Type B pancreatic cell (in vitro differentiated cells): ENCODE results near the gene ZBTB46. TPM values are rescaled to one million over a fixed set of nuclear protein-coding genes. Genes with fewer than 3 reads are reported as not detected.

Source experiments
- DNase-seq: peaks from one replicate; pipeline ENCODE4 v3.0.0; 2021; ENCODE audit warnings: mixed read lengths; ENCODE audit not compliant: unreplicated experiment; ENCODE audit errors: extremely low spot score
- H3K27ac Mint-ChIP-seq: 2 replicates; pipeline ENCODE4 v1.8.0; 2021; ENCODE audit warnings: mild to moderate bottlenecking, mixed read lengths
- H3K27me3 Mint-ChIP-seq: 2 replicates; pipeline ENCODE4 v1.8.0; 2021; ENCODE audit warnings: mixed read lengths
- H3K36me3 Mint-ChIP-seq: 2 replicates; pipeline ENCODE4 v1.8.0; 2021; ENCODE audit warnings: mixed read lengths
- H3K4me1 Mint-ChIP-seq: one replicate; pipeline ENCODE4 v1.8.0; 2021; ENCODE audit warnings: mixed read lengths; ENCODE audit not compliant: unreplicated experiment
- H3K4me3 Mint-ChIP-seq: 2 replicates; pipeline ENCODE4 v1.8.0; 2021; ENCODE audit warnings: mild to moderate bottlenecking, mixed read lengths
- H3K9me3 Mint-ChIP-seq: 2 replicates; pipeline ENCODE4 v1.8.0; 2021; ENCODE audit warnings: mixed read lengths
- total RNA-seq: library from RNA; stranded (reverse); gene quantifications from 2 replicates; pipeline ENCODE4 v1.2.1, GENCODE V29; 2021; ENCODE audit warnings: low replicate concordance
- TF ChIP-seq, protein P1 (sequence below): fragments of 200-600 bp; sonication (generic); conservative IDR thresholded peaks from 2 replicates; pipeline ENCODE4 v1.5.0; 2021; ENCODE audit warnings: antibody characterized with exemption, mild to moderate bottlenecking

Gene ZBTB46
- total RNA-seq, 1 donor from 2014 or later: 13.6 TPM

DNA sequence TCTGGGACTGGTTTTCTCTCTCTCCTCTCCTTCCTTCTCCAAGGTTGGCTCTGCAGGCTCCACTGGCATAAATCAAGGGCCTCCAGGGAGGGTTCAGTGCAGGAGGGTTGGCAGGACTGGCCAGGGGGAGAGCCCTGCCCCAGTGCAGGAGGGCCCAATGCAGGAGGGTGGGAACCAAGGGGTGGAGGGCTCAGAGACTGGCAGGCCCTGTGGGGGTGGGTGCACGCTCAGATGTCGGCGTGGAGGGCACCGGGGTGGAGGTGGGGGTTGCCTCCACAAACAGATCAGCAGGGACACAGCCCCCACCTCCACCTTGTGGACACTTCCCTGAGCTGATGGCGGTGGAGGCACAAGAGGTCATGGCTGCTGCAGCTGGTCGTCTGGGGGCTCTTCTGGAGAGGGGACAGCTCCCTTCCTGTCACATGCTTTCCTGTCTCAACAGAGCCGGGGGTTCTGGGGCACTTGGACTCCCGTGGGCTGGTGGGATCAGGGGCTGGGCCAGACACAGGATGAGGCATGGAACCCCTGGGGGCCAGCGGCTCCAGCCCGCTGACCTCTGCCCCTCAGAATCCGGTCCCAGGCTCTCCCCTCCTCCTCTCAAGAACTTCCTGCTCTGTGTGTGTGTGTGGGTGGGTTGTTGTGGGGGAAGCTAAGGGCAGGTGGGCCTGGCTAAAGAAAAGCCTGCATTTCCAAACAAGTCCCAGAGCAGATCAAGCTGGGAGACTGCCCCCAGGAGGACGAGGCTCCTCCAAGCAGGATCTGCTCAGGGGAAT is 27.5 kb upstream of the ZBTB46 start:
- TF ChIP-seq, protein P1, sequence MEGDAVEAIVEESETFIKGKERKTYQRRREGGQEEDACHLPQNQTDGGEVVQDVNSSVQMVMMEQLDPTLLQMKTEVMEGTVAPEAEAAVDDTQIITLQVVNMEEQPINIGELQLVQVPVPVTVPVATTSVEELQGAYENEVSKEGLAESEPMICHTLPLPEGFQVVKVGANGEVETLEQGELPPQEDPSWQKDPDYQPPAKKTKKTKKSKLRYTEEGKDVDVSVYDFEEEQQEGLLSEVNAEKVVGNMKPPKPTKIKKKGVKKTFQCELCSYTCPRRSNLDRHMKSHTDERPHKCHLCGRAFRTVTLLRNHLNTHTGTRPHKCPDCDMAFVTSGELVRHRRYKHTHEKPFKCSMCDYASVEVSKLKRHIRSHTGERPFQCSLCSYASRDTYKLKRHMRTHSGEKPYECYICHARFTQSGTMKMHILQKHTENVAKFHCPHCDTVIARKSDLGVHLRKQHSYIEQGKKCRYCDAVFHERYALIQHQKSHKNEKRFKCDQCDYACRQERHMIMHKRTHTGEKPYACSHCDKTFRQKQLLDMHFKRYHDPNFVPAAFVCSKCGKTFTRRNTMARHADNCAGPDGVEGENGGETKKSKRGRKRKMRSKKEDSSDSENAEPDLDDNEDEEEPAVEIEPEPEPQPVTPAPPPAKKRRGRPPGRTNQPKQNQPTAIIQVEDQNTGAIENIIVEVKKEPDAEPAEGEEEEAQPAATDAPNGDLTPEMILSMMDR: peak; percentile 51
- Mint-ChIP-seq H3K4me1 (peaks cover 11% of the 10 kb centered on the region), H3K9me3 (no peaks in the 10 kb centered on the region), H3K4me3 (peak overlapping the region; percentile 65), H3K36me3 (no peaks in the 10 kb centered on the region), H3K27ac (peak overlapping the region; percentile 53), H3K27me3 (no peaks in the 10 kb centered on the region)
- DNase-seq: no peak

DNA sequence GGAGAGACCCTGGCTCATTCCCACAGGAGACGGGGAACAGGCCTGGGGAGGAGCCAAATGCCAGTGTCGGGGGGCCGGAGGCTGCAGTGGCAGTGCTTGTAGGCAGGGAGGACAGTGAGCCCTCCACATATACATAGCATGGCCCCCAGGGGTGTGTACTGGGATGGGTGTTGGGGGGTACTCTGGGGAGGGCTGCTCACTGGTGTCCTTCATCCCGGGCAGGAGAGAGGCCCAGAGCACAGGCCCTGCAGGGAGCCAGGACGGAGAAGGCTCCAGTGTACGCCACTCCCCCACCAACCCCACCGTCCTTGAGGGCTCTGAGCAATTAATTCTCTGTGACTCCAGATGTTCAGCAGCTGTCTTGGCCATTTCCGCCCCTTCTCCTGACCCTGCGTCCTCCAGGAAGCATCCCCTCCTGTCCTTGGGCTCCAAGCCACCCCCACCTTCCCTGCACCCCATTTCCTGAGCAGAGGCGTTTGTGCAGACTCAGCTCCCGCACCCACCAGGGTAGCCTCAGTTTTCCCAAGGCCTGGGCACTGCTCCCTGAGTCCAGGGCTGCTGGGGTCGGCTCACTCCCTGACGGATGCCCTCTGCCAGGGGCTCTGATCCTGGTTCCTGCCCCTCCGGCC is 26.8 kb upstream of the ZBTB46 start:
- no peaks in the 10 kb centered on the region for H3K27me3 Mint-ChIP-seq
- H3K4me1 Mint-ChIP-seq: peaks cover 9% of the 10 kb centered on the region
- H3K4me3 Mint-ChIP-seq: peak overlapping the region; percentile 65
- no peak overlapping the region for H3K27ac Mint-ChIP-seq
- TF ChIP-seq, protein P1: no peak
- no peak for DNase-seq
- H3K36me3 Mint-ChIP-seq: no peaks in the 10 kb centered on the region
- H3K9me3 Mint-ChIP-seq: no peaks in the 10 kb centered on the region

DNA sequence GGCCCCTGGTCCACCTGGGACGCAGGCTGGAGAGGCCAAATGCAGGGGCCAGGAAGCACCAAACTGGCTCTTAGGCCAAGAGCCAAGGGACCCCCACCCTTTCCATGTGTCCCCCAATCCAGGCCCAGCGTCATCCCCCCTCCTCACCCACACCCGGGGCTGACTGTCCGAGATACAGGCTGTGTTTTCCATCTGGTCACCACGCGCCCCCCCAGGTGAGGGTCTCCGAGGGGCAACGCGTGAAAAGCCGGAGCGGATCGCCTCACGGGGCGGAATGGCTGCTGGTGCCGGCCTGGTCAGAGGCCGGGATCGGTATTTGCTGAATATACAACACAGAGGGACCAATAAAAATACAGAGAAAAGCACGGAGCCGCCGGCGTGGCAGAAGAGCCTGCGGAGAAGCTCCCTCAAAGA is 25.0 kb upstream of the ZBTB46 start:
- Mint-ChIP-seq H3K4me3 (no peak overlapping the region), H3K9me3 (no peaks in the 10 kb centered on the region)
- no peak for DNase-seq

DNA sequence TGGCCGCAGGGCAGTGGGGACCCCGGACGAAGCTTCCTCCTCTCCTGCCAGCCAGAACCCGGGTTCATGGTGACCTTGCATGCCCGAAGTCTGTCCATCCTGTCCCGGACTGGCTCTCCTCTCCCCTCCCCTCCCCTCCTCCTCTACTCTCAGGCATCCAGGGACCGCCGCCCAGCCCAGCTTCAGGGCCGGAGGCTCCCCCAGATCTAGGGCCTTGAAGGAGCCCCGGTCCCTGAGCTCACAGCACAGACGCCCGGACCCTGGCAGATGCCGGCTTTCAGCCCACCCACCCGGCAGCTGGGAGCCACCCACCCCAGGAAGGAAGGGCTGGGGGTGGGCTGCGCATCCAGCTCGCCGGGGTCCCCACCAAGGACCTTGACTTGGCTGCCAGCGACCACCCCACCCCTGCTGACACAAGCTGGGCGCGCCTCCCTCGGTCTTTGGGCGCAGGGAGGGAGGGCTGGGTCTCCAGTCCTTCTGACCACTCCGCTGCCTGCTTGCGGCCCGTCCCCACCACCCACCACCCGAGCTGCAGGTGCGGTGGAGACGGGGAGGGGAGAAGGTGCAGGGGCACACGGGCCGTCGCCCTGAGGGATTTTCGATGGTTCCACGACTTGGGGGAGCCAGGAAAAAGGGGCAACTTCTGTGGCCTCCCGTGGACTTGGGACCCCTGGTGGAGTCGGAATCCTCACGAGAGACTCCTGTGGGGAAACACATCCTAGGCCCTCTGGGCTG is 24.5 kb upstream of the ZBTB46 start:
- H3K4me1 Mint-ChIP-seq: peaks cover 12% of the 10 kb centered on the region
- H3K9me3 Mint-ChIP-seq: no peaks in the 10 kb centered on the region
- TF ChIP-seq, protein P1: no peak
- H3K27ac Mint-ChIP-seq: no peak overlapping the region
- no peak for DNase-seq
- H3K27me3 Mint-ChIP-seq: no peaks in the 10 kb centered on the region
- no peaks in the 10 kb centered on the region for H3K36me3 Mint-ChIP-seq
- no peak overlapping the region for H3K4me3 Mint-ChIP-seq

More for the DNA sequence above, 25.0 kb upstream of the ZBTB46 start:
- Mint-ChIP-seq H3K36me3 (no peaks in the 10 kb centered on the region), H3K27ac (no peak overlapping the region), H3K27me3 (no peaks in the 10 kb centered on the region), H3K4me1 (peaks cover 11% of the 10 kb centered on the region)
- TF ChIP-seq, protein P1: no peak

DNA sequence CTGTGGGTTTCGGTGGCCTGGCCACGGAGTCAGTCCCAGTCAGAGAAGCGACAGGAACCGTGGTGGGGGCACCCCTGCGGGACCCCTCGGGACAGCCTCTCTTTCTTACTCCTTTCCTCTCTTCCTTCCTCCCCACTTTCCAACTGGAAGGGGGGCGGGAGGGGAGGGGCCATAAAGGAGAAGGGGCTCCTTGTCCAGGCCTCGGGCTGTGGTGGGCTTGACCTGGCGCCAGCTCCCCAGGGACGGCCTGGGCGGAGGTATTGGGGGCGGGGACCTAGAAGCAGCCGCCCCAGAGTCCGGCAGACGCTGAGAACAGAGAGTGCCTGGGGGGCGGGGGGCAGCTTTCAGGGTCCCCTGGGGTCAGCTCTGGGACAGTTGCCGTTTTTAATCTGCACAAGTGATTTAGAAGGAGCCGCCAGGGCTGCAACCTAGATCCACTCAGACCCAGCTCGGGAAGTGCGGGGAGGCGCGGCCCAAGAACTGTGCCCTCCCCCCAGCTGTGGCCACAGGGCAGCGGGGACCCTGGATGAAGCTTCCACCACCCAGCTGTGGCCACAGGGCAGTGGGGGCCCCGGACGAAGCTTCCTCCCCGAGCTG is 23.8 kb upstream of the ZBTB46 start:
- peaks cover 12% of the 10 kb centered on the region for H3K4me1 Mint-ChIP-seq
- H3K36me3 Mint-ChIP-seq: no peaks in the 10 kb centered on the region
- DNase-seq: no peak
- no peaks in the 10 kb centered on the region for H3K27me3 Mint-ChIP-seq
- TF ChIP-seq, protein P1: no peak
- H3K4me3 Mint-ChIP-seq: no peak overlapping the region
- H3K9me3 Mint-ChIP-seq: no peaks in the 10 kb centered on the region
- no peak overlapping the region for H3K27ac Mint-ChIP-seq
